GM23248 (cell line): ENCODE measurements around the gene ST3GAL6. TPM values are rescaled to one million over a fixed set of nuclear protein-coding genes. Genes with fewer than 3 reads are reported as not detected.

Experiments used
- DNase-seq: peaks from one replicate; pipeline ENCODE4 v3.0.0-alpha.2; 2015
- H2AFZ ChIP-seq: fragments of 200-600 bp; sonication (generic); 2 replicates; pipeline ENCODE4 v1.6.1; 2016; ENCODE audit warnings: antibody characterized with exemption
- H3F3A ChIP-seq: fragments of 200-600 bp; sonication (generic); 2 replicates; pipeline ENCODE4 v1.6.1; 2016; ENCODE audit warnings: mild to moderate bottlenecking, antibody characterized with exemption, mixed run types; ENCODE audit not compliant: insufficient read depth
- H3K27ac ChIP-seq: fragments of 200-600 bp; sonication (generic); 2 replicates; pipeline ENCODE4 v1.5.1; 2016; ENCODE audit warnings: mild to moderate bottlenecking
- H3K27me3 ChIP-seq: fragments of 200-600 bp; sonication (generic); replicated peaks from 2 replicates; pipeline ENCODE4 v1.6.1; 2016; ENCODE audit warnings: mild to moderate bottlenecking; ENCODE audit not compliant: insufficient read depth
- H3K36me3 ChIP-seq: fragments of 200-600 bp; sonication (generic); 2 replicates; pipeline ENCODE4 v1.6.1; 2016; ENCODE audit warnings: low read depth, mild to moderate bottlenecking
- H3K4me1 ChIP-seq: fragments of 200-600 bp; sonication (generic); 2 replicates; pipeline ENCODE4 v1.6.1; 2016; ENCODE audit warnings: mild to moderate bottlenecking; ENCODE audit not compliant: insufficient read depth
- H3K4me2 ChIP-seq: fragments of 200-600 bp; sonication (generic); one replicate; pipeline ENCODE4 v1.6.1; 2016; ENCODE audit warnings: mild to moderate bottlenecking; ENCODE audit not compliant: unreplicated experiment
- H3K4me3 ChIP-seq: fragments of 200-600 bp; sonication (generic); 2 replicates; pipeline ENCODE4 v1.5.1; 2016; ENCODE audit warnings: mild to moderate bottlenecking
- H3K79me2 ChIP-seq: fragments of 200-600 bp; sonication (generic); 2 replicates; pipeline ENCODE4 v1.6.1; 2016; ENCODE audit warnings: mild to moderate bottlenecking; ENCODE audit not compliant: insufficient read depth
- H3K9ac ChIP-seq: fragments of 200-600 bp; sonication (generic); 2 replicates; pipeline ENCODE4 v1.6.1; 2016; ENCODE audit warnings: mild to moderate bottlenecking
- H3K9me2 ChIP-seq: fragments of 200-600 bp; sonication (generic); 2 replicates; pipeline ENCODE4 v1.6.1; 2016; ENCODE audit warnings: mixed run types, mild to moderate bottlenecking, moderate library complexity; ENCODE audit not compliant: insufficient read depth
- H3K9me3 ChIP-seq: fragments of 200-600 bp; sonication (generic); one replicate; pipeline ENCODE4 v1.6.1; 2017; ENCODE audit warnings: low read depth
- H4K20me1 ChIP-seq: fragments of 200-600 bp; sonication (generic); 2 replicates; pipeline ENCODE4 v1.6.0; 2016; ENCODE audit not compliant: insufficient read depth
- EZH2 ChIP-seq: fragments of 200-600 bp; sonication (generic); IDR thresholded peaks from 2 replicates; pipeline ENCODE4 v1.6.1; 2018; ENCODE audit warnings: antibody characterized with exemption, mild to moderate bottlenecking; ENCODE audit not compliant: insufficient read depth, poor library complexity, severe bottlenecking
- EZH2phosphoT487 ChIP-seq: fragments of 200-600 bp; sonication (generic); IDR thresholded peaks from 2 replicates; pipeline ENCODE4 v1.6.1; 2018; ENCODE audit warnings: antibody characterized with exemption, moderate library complexity, mild to moderate bottlenecking, low read depth; ENCODE audit not compliant: insufficient read depth
- WGBS, 2 experiments: methylation state at CpG; one replicate each; pipeline ENCODE4 v1.1.6; 2015 to 2017; ENCODE audit warnings: low lambda C conversion rate in 2 of 2, low coverage in 1 of 2; ENCODE audit errors: missing lambda C conversion rate in 2 of 2; 5-methylcytosine and 5-hydroxymethylcytosine counted together
- in situ Hi-C: fragments of 300-500 bp; cut with MboI; formaldehyde crosslinking; loops from 2 replicates; pipeline ENCODE4 v1.15.0; 2020
- polyA plus RNA-seq: library from polyadenylated mRNA; unstranded; fragments of >200 nt; fragmentation: Nextera tagmentation; extraction: Ambion mirVana; gene quantifications from 2 replicates; pipeline ENCODE4 v1.2.1, GENCODE V29; 2016
- total RNA-seq: library from RNA; depleted of rRNA; stranded (reverse); fragments of >200 nt; shearing (Covaris generic); gene quantifications from 2 replicates; pipeline ENCODE4 v1.2.3, GENCODE V29; 2014; rRNA removed

ST3GAL6 gene, protein sequence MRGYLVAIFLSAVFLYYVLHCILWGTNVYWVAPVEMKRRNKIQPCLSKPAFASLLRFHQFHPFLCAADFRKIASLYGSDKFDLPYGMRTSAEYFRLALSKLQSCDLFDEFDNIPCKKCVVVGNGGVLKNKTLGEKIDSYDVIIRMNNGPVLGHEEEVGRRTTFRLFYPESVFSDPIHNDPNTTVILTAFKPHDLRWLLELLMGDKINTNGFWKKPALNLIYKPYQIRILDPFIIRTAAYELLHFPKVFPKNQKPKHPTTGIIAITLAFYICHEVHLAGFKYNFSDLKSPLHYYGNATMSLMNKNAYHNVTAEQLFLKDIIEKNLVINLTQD
- total RNA-seq (not detected in 2 replicates), polyA plus RNA-seq (0.56 and 1.9 TPM in 2 replicates)

DNA sequence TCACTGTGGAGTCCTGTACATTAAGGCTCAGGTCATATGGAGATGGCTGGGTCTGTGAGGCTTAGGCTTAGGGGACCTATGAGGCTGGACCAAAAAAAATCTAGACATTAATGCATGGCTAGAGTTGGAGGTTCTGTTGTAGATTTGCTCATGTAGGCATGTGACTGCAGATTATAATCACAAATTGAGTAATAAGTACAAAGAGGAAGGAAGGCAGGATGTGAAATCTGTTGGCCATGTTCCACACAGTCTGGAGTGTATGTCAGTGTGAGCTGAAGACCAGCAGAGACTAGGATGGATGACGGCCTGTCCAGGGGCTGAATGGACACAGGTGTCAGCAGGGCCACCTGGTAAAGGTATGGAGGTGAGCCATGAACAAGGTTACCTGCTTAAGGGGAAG, at the start of gene ST3GAL6:
Gene ST3GAL6 (plus strand): TSS at position 265 of the 400 bp plus-strand sequence. CDS start 5,101 bp downstream, outside the sequence.
- Histone ChIP-seq H3K4me2 (no peak within 1 kb of the TSS), H3K9ac (no peak within 1 kb of the TSS), H3K4me1 (no peaks in the 10 kb centered on the region), H3K27ac (no peak within 1 kb of the TSS), H2AFZ (no peak within 1 kb of the TSS), H3K79me2 (no peaks in the 10 kb centered on the region), H4K20me1 (no peaks in the 10 kb centered on the region), H3K9me3 (no peaks in the 10 kb centered on the region), H3K4me3 (no peak within 1 kb of the TSS), H3K27me3 (peaks cover 56% of the 10 kb centered on the region), H3K9me2 (no peaks in the 10 kb centered on the region), H3F3A (no peaks in the 10 kb centered on the region), H3K36me3 (no peaks in the 10 kb centered on the region)
- DNase-seq = no peak
- 0% methylated on average over 1 of the region's 1 CpG for WGBS, 2 experiments
- no peak for TF ChIP-seq EZH2phosphoT487
- TF ChIP-seq EZH2 = no peak
- in situ Hi-C loops = no loop called here

GRCh38 chr3:98713984-98714383, 49.2 kb upstream of the ST3GAL6 start:
- Histone ChIP-seq H3K9ac (no peak overlapping the region), H3K9me2 (no peaks in the 10 kb centered on the region), H3K27me3 (peaks cover 33% of the 10 kb centered on the region), H3K27ac (no peak overlapping the region), H3K79me2 (no peaks in the 10 kb centered on the region), H3F3A (no peaks in the 10 kb centered on the region), H3K36me3 (no peaks in the 10 kb centered on the region), H2AFZ (no peak overlapping the region), H3K4me1 (no peaks in the 10 kb centered on the region), H3K4me2 (no peak overlapping the region), H3K9me3 (no peaks in the 10 kb centered on the region), H4K20me1 (no peaks in the 10 kb centered on the region), H3K4me3 (no peak overlapping the region)
- WGBS, 2 experiments = 9 to 16% methylated on average over 3 of the region's 3 CpGs
- TF ChIP-seq EZH2phosphoT487 (no peak), EZH2 (no peak)
- no peak for DNase-seq
- in situ Hi-C loops = no loop called here

DNA sequence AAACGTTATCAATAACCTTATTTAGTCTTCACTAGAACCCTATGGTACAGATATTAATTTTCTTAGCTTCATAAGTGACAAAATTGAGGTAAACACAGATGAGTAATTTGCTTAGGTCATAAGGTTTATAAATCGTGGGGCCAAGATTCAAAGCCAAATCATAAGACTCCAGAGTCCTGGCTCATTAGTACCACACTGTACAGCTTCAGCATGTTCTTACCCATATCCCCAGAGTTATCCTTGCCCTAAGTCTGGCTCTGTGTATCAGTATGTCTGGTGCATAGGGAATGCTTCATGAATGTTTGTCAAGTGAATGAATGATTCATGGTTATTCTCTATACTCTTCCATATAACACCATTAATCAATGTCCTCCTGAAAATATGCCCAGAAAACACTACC, 45.6 kb upstream of the ST3GAL6 start:
- H3K9me2 ChIP-seq = no peaks in the 10 kb centered on the region
- DNase-seq = no peak
- no peaks in the 10 kb centered on the region for H3K9me3 ChIP-seq
- no peaks in the 10 kb centered on the region for H3K36me3 ChIP-seq
- H3K27ac ChIP-seq = no peak overlapping the region
- peaks cover 20% of the 10 kb centered on the region for H3K27me3 ChIP-seq
- no peaks in the 10 kb centered on the region for H4K20me1 ChIP-seq
- no peaks in the 10 kb centered on the region for H3K4me1 ChIP-seq
- H3K79me2 ChIP-seq = no peaks in the 10 kb centered on the region
- H3F3A ChIP-seq = no peaks in the 10 kb centered on the region
- TF ChIP-seq EZH2phosphoT487 = no peak
- TF ChIP-seq EZH2 = no peak
- in situ Hi-C loops = no loop called here
- H3K4me3 ChIP-seq = no peak overlapping the region
- H3K4me2 ChIP-seq = no peak overlapping the region
- H3K9ac ChIP-seq = no peak overlapping the region
- H2AFZ ChIP-seq = no peak overlapping the region
- 27 to 35% methylated on average over 2 of the region's 2 CpGs for WGBS, 2 experiments

- no peaks in the 10 kb centered on the region for H3K9me2 ChIP-seq
- in situ Hi-C loops = no loop called here
Measured at GRCh38 chr3:98718730-98719129, 44.4 kb upstream of the ST3GAL6 start.

More at GRCh38 chr3:98718730-98719129, 44.4 kb upstream of the ST3GAL6 start:
- no peaks in the 10 kb centered on the region for H3F3A ChIP-seq
- DNase-seq = no peak
- 0 to 4% methylated on average over 1 of the region's 1 CpG for WGBS, 2 experiments
- H3K36me3 ChIP-seq = no peaks in the 10 kb centered on the region
- H3K4me1 ChIP-seq = no peaks in the 10 kb centered on the region
- no peak overlapping the region for H2AFZ ChIP-seq
- H3K27ac ChIP-seq = no peak overlapping the region
- no peaks in the 10 kb centered on the region for H3K79me2 ChIP-seq
- H3K4me3 ChIP-seq = no peak overlapping the region
- no peaks in the 10 kb centered on the region for H4K20me1 ChIP-seq
- H3K9ac ChIP-seq = no peak overlapping the region
- no peak overlapping the region for H3K4me2 ChIP-seq
- H3K9me3 ChIP-seq = no peaks in the 10 kb centered on the region
- peaks cover 28% of the 10 kb centered on the region for H3K27me3 ChIP-seq
- TF ChIP-seq EZH2 = no peak
- TF ChIP-seq EZH2phosphoT487 = no peak
